ENCODE measurements around the gene LCT.
A peak's percentile ranks its signal among the peaks of the same experiment; 100 is the strongest.
"Not testable (repeated sequence)": the region's sequence is repeated elsewhere in the genome, so short reads cannot be mapped to it uniquely, and the experiment has no call there.

The LCT gene

GRCh38 chr2:135797497-135798274 is 39.3 kb downstream of the LCT start:
- peak; percentile 34 to 79 (median 60) for DNase-seq

DNA sequence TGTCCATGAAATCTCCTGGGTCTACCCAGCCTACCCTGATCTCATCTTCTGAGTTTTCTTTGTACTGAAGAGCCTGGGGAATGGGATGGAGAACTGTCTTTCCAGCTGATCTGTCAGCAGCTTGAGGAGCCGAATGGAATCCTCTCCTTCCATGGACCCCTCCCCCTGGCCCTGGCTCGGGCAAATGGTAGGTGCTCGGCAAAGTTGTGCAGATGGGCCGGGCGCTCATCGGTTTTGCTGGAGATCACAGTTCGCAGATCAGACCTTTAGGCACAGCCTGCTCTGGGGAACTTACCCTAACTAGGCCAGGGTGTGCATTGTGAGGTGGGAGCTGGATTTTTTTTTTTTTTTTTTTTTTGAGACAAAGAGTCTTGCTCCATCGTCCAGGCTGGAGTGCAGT is 40.4 kb downstream of the LCT start:
- no peak for DNase-seq

GRCh38 chr2:135795641-135796040 is 41.3 kb downstream of the LCT start:
- not testable (repeated sequence) for DNase-seq

GRCh38 chr2:135792401-135793150 is 44.4 kb downstream of the LCT start:
- DNase-seq: peak in 1 of 5 donors; percentile 53

GRCh38 chr2:135791418-135792190 is 45.4 kb downstream of the LCT start:
- DNase-seq: no peak

DNA sequence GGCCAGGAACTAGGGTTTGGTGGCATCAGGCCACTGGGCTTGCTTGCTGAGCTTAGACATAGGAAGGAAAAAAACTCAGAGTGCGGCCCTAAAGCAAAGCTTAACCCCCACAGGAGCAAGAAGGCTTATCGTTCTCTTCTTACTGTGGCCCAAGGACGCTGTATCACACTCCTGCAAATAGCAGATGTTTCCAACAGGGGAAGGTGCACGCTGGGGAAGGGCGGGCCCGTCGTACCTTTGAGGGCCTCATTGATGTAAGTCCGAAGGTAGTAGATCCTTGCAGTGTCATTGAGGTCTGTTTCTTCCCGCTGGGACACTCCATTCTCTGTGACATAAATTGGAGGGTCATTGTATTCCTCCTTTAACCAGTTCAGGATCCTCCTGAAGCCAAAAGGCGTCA is 46.6 kb downstream of the LCT start:
- no peak for DNase-seq

DNA sequence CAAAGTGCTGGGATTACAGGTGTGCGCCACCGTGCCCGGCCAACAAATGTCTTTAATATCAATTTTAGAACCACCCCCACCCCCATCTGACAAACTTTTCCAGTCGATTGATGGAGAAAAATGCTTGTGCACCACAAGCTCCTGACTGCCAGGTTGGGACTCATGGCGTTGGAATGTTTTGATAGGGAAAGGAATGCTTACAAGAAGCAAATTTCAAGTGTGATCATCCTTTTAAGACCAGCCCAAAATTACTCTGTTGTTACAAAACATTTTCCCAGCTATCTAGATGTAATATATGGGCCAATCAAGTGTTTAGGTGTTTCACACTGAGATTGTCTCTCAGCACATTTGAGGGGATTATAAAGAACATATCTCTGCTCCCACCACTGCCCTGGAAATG is 50.2 kb downstream of the LCT start:
- no peak for DNase-seq

- no peak for DNase-seq
Measured at GRCh38 chr2:135785032-135785431, 52.0 kb downstream of the LCT start.

DNA sequence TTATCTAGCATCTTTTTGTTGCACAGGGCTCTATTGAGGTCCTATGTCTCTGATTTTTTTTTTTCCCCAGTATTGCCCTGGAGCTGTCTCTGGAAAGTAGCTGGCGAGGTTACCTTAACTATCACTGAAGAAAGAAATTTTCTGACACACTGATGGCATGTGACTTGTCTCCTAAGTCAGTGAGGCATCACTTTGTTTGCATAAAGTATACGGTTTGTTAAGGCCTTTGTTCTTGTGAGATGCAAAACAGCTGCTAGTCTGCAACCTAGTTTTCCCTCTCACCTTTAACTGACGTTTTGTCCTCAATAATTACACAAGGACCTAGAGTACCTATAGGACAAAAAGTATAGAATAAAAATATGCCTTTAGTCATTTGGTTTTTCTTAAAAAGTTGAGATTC is 53.5 kb downstream of the LCT start:
- no peak for DNase-seq

GRCh38 chr2:135782231-135782630 is 54.8 kb downstream of the LCT start:
- no peak for DNase-seq

GRCh38 chr2:135776367-135776766 is 60.6 kb downstream of the LCT start:
- DNase-seq: no peak

GRCh38 chr2:135775420-135775819 is 61.6 kb downstream of the LCT start:
- DNase-seq: no peak

GRCh38 chr2:135773917-135774316 is 63.1 kb downstream of the LCT start:
- no peak for DNase-seq

DNA sequence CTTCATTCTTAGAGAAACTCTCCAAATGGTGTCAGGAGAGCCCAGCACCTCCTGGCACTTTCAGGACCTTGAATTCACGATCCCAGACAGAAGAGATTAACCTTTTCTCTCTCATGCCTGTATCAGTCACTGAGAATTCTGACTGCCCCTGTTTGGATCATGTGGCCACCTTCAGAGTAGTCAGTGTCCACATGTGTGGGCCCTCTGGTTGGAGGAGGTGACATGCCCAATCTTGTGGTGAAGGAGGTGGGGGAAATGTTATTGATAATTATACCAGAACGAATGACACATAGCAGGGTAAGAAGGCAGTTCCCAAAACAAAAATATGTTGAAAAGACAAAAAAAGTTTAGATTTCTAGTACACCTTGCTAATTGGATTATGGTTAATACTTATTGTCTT is 63.7 kb downstream of the LCT start:
- DNase-seq: no peak

- DNase-seq: no peak
Measured at GRCh38 chr2:135768863-135769262, 68.1 kb downstream of the LCT start.

DNA sequence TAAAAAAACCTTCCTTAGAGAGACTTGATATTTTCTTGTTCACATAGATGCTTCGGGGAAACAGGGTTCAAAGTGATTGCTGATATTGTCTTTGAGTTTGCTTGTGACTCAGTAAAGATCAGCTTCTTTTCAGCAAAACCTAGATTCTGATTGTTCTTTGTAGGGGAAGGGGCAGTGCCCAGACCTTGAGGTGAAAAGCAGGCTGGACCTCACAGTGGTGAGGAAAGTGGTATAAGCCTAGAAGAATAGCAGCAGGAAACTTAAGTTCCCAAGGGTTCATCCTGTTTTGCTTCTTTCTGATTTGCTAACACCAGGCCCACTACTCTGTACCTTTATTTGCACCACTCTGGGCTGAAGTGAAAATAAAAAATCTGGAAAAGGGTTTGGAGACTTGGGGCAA is 74.5 kb downstream of the LCT start:
- no peak for DNase-seq

GRCh38 chr2:135762022-135762421 is 75.0 kb downstream of the LCT start:
- DNase-seq: no peak

GRCh38 chr2:135756692-135757091 is 80.3 kb downstream of the LCT start:
- no peak for DNase-seq

- no peak for DNase-seq
Measured at GRCh38 chr2:135755573-135755972, 81.4 kb downstream of the LCT start.

DNA sequence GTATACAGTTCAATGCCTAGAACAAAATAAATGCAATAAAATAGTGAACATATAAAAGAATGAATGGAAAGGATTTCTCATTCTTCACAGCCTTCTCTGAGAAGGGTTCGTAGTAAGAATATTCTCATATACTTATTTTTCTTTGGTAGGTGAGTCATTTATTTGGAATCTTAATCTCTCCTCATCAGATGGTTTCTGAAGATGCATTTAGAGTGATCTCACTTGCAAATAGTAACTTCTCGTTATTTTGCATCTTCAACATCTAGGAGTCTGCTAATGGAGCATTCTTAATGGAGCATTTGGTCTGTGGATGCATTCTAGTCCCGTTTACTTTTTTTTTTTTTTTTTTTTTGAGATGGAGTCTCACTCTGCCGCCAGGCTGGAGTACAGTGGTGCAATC is 91.4 kb downstream of the LCT start:
- DNase-seq: no peak

- peak in 2 of 5 donors; percentile 10 to 27 for DNase-seq
Measured at GRCh38 chr2:135744760-135745314, 92.1 kb downstream of the LCT start.

GRCh38 chr2:135743860-135744259 is 93.1 kb downstream of the LCT start:
- DNase-seq: no peak

DNA sequence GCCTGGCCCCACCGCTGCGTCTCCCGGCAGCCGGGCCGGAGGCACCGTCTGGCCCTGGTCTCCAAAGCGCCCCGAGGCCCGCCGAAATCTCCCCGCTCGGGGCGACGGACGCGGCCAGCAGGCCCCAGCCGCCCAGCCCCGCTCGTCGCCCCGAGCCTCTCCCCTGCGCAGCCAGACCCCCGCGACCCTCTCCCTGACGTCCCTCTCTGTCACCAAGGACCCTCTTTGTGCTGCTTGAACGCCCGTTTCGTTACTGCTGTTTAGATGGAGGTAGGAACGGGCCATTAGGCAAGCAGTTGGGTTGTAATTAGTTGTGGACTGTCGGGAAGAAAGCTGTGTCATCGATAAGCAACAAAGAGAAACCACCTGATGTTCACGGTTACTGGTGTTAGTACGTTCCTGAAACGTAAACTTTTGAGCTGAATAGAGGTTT is 94.6 kb downstream of the LCT start:
- peak in 3 of 5 donors; percentile 33 to 61 (median 38) for DNase-seq
